SK-N-SH (cell line): ENCODE results near the gene OAS1. TPM values are rescaled to one million over a fixed set of nuclear protein-coding genes. Genes with fewer than 3 reads are reported as not detected.

Experiments used
- CTCF ChIA-PET: fragments of 300-600, 350-600 bp; formaldehyde crosslinking; extraction: SDS; loops from one replicate; lab custom pipeline; 2021; lab: Yijun Ruan, JAX
- POLR2A ChIA-PET: fragments of 350-600 bp; sonication (Branson Sonifier 250); formaldehyde crosslinking; extraction: SDS; loops from one replicate; lab custom pipeline; 2020; ENCODE audit warnings: antibody characterized with exemption, inconsistent platforms; lab: Yijun Ruan, JAX
- DNase-seq: peaks from one replicate; pipeline ENCODE4 v3.0.0; 2012
- H2AFZ ChIP-seq: fragments of 200-600 bp; sonication (generic); 2 replicates; pipeline ENCODE4 v1.8.1; 2016; ENCODE audit warnings: antibody characterized with exemption, mild to moderate bottlenecking, low read depth
- H3F3A ChIP-seq: fragments of 200-600 bp; sonication (generic); replicated peaks from 2 replicates; pipeline ENCODE3; 2016; ENCODE audit warnings: antibody characterized with exemption, mild to moderate bottlenecking; ENCODE audit not compliant: insufficient read depth
- H3K27ac ChIP-seq, 2 experiments: fragments of 200-500 bp in 1 of 2; fragments of 200-600 bp in 1 of 2; sonication (Bioruptor generic) in 1 of 2; sonication (generic), shearing (Covaris generic) in 1 of 2; 2 replicates each; pipeline versions ENCODE4 v1.5.1 to v1.6.1; 2014 to 2016; ENCODE audit warnings: low read depth in 2 of 2, inconsistent platforms in 1 of 2, low read length in 1 of 2, mild to moderate bottlenecking in 1 of 2, mixed read lengths in 1 of 2
- H3K27me3 ChIP-seq: fragments of 200-600 bp; sonication (generic), shearing (Covaris generic); 2 replicates; pipeline ENCODE4 v1.6.1; 2016; ENCODE audit warnings: mixed run types; ENCODE audit not compliant: insufficient read depth
- H3K36me3 ChIP-seq, 2 experiments: fragments of 200-500 bp in 1 of 2; fragments of 200-600 bp in 1 of 2; sonication (Bioruptor generic) in 1 of 2; sonication (generic) in 1 of 2; replicated peaks in 1 of 2; 2 replicates each; pipeline versions ENCODE3 to v1.5.1; 2014 to 2016; ENCODE audit warnings: low read length in 1 of 2, mild to moderate bottlenecking in 1 of 2; ENCODE audit not compliant: insufficient read depth in 2 of 2, control insufficient read depth in 1 of 2
- H3K4me1 ChIP-seq, 2 experiments: fragments of 200-500 bp in 1 of 2; fragments of 200-600 bp in 1 of 2; sonication (Bioruptor generic) in 1 of 2; sonication (generic), shearing (Covaris generic) in 1 of 2; 2 replicates each; pipeline versions ENCODE4 v1.5.1 to v1.6.1; 2014 to 2016; ENCODE audit warnings: low read depth in 1 of 2, low read length in 1 of 2, mixed run types in 1 of 2; ENCODE audit not compliant: insufficient read depth in 2 of 2, control insufficient read depth in 1 of 2
- H3K4me2 ChIP-seq: fragments of 200-600 bp; sonication (generic), shearing (Covaris generic); 2 replicates; pipeline ENCODE4 v1.6.1; 2017; ENCODE audit warnings: mixed run types
- H3K4me3 ChIP-seq, 2 experiments: fragments of 200-500 bp in 1 of 2; fragments of 200-600 bp in 1 of 2; sonication (Bioruptor generic) in 1 of 2; sonication (generic), shearing (Covaris generic) in 1 of 2; 2 replicates each; pipeline versions ENCODE4 v1.5.1 to v1.8.1; 2014 to 2016; ENCODE audit warnings: low read depth in 2 of 2, inconsistent platforms in 1 of 2, low read length in 1 of 2, mild to moderate bottlenecking in 1 of 2, mixed read lengths in 1 of 2, moderate library complexity in 1 of 2
- H3K79me2 ChIP-seq: fragments of 200-600 bp; sonication (generic); 2 replicates; pipeline ENCODE4 v1.8.1; 2017; ENCODE audit warnings: mild to moderate bottlenecking; ENCODE audit not compliant: insufficient read depth
- H3K9ac ChIP-seq: fragments of 200-600 bp; sonication (generic); 2 replicates; pipeline ENCODE4 v1.6.1; 2017; ENCODE audit warnings: mixed run types
- H3K9me2 ChIP-seq: fragments of 200-600 bp; sonication (generic); 2 replicates; pipeline ENCODE4 v1.6.1; 2017; ENCODE audit warnings: mixed run types
- H3K9me3 ChIP-seq: fragments of 200-600 bp; sonication (generic); 2 replicates; pipeline ENCODE4 v1.6.1; 2017; ENCODE audit warnings: mixed run types, mild to moderate bottlenecking, moderate library complexity
- H4K20me1 ChIP-seq: fragments of 200-600 bp; sonication (generic); 2 replicates; pipeline ENCODE4 v1.6.1; 2017; ENCODE audit warnings: mild to moderate bottlenecking, mixed run types; ENCODE audit not compliant: insufficient read depth
- CTCF ChIP-seq: fragments of 200-600 bp; sonication (generic); IDR thresholded peaks from 2 replicates; pipeline ENCODE4 v1.6.1; 2017; ENCODE audit warnings: antibody characterized with exemption, mild to moderate bottlenecking, moderate library complexity
- ELF1 ChIP-seq: IDR thresholded peaks from 2 replicates; pipeline ENCODE4 v1.4.0; 2012
- FOXJ3 ChIP-seq: sonication (generic); formaldehyde crosslinking; IDR thresholded peaks from 2 replicates; pipeline ENCODE4 v1.5.1; 2020; ENCODE audit warnings: mild to moderate bottlenecking, missing genetic modification reagents
- GATA2 ChIP-seq: sonication (generic); formaldehyde crosslinking; IDR thresholded peaks from 2 replicates; pipeline ENCODE4 v1.5.0; 2020; ENCODE audit warnings: mild to moderate bottlenecking, missing genetic modification reagents
- JUND ChIP-seq: IDR thresholded peaks from 2 replicates; pipeline ENCODE4 v1.4.0; 2012
- MAX ChIP-seq: IDR thresholded peaks from 2 replicates; pipeline ENCODE4 v1.4.0; 2012; ENCODE audit warnings: low read depth
- NRF1 ChIP-seq: IDR thresholded peaks from 2 replicates; pipeline ENCODE4 v1.6.1; 2012; ENCODE audit warnings: low read depth, mild to moderate bottlenecking, low read length
- POLR2AphosphoS5 ChIP-seq: IDR thresholded peaks from 2 replicates; pipeline ENCODE4 v1.6.1; 2012; ENCODE audit warnings: low read depth, low read length
- RFX5 ChIP-seq: IDR thresholded peaks from 2 replicates; pipeline ENCODE4 v1.6.1; 2012; ENCODE audit warnings: mild to moderate bottlenecking, improper control_type of control experiment, low read length
- SIN3A ChIP-seq: IDR thresholded peaks from 2 replicates; pipeline ENCODE4 v1.6.1; 2012; ENCODE audit warnings: low read depth, mild to moderate bottlenecking, low read length, moderate library complexity, borderline replicate concordance
- TEAD4 ChIP-seq: IDR thresholded peaks from 2 replicates; pipeline ENCODE4 v1.4.0; 2012; ENCODE audit warnings: mild to moderate bottlenecking, borderline replicate concordance; ENCODE audit not compliant: insufficient read depth
- WGBS: methylation state at CpG from one replicate; pipeline ENCODE4 v1.1.6; 2017; ENCODE audit warnings: low lambda C conversion rate; 5-methylcytosine and 5-hydroxymethylcytosine counted together
- polyA plus RNA-seq, 3 experiments: library from polyadenylated mRNA; depleted of rRNA; stranded (reverse); fragments of >200 nt; gene quantifications; 2 replicates each; pipeline ENCODE4 v1.2.3, GENCODE V29; 2012

The OAS1 gene
- polyA plus RNA-seq, 1 of the 3 experiments (the other 2 are of a cell fraction), result 1.1 TPM

GRCh38 chr12:112881602-112882001, 25.2 kb upstream of the OAS1 start:
- no peak overlapping the region for H3K9ac ChIP-seq
- peaks cover 0 to 4% of the 10 kb centered on the region in 2 experiments for H3K36me3 ChIP-seq
- H3F3A ChIP-seq, result no peaks in the 10 kb centered on the region
- H3K4me3 ChIP-seq, result no peak overlapping the region
- ChIA-PET POLR2A (no interaction called here), CTCF (interaction anchor here (0.8 kb wide), 1 partner anchor 58 kb away, joined by 3 read pairs; no protein-coding TSS in a partner anchor)
- DNase-seq, result no peak
- H3K9me3 ChIP-seq, result no peaks in the 10 kb centered on the region
- H3K79me2 ChIP-seq, result no peaks in the 10 kb centered on the region
- no peaks in the 10 kb centered on the region for H3K27me3 ChIP-seq
- no peaks in the 10 kb centered on the region for H3K9me2 ChIP-seq
- no peak overlapping the region; a peak in 1 of 4 replicates for H3K27ac ChIP-seq
- TF ChIP-seq MAX (no peak), GATA2 (CRISPR knock-in tag) (no peak), TEAD4 (no peak), NRF1 (no peak), ELF1 (no peak)
- H3K4me2 ChIP-seq, result no peak overlapping the region
- no peaks in the 10 kb centered on the region for H4K20me1 ChIP-seq
- H3K4me1 ChIP-seq, result peaks cover 0 to 15% of the 10 kb centered on the region in 2 experiments; a peak in 1 of 4 replicates
- no peak overlapping the region for H2AFZ ChIP-seq
- 29% methylated on average over 3 of the region's 6 CpGs for WGBS

- TF ChIP-seq CTCF (no peak), GATA2 (CRISPR knock-in tag) (no peak), RFX5 (no peak), MAX (no peak), NRF1 (no peak), FOXJ3 (CRISPR knock-in tag) (no peak)
- H3K4me2 ChIP-seq, result no peak overlapping the region
- H3K36me3 ChIP-seq, result peaks cover 0 to 5% of the 10 kb centered on the region in 2 experiments
- 38% methylated on average over 2 of the region's 2 CpGs for WGBS
- H3K9ac ChIP-seq, result no peak overlapping the region
- H3K4me1 ChIP-seq, result peaks cover 0 to 25% of the 10 kb centered on the region in 2 experiments; a peak in 1 of 4 replicates
- no peaks in the 10 kb centered on the region for H3F3A ChIP-seq
- no peak overlapping the region for H3K4me3 ChIP-seq
- H3K9me3 ChIP-seq, result no peaks in the 10 kb centered on the region
- H3K27ac ChIP-seq, result no peak overlapping the region
- no peak overlapping the region for H2AFZ ChIP-seq
- no peaks in the 10 kb centered on the region for H3K27me3 ChIP-seq
- DNase-seq, result no peak
- POLR2A ChIA-PET, result no interaction called here
- H3K79me2 ChIP-seq, result no peaks in the 10 kb centered on the region
- H4K20me1 ChIP-seq, result no peaks in the 10 kb centered on the region
- no peaks in the 10 kb centered on the region for H3K9me2 ChIP-seq
- CTCF ChIA-PET, result no interaction called here
These were observed 21.5 kb upstream of the OAS1 start for GRCh38 chr12:112885236-112885635.

GRCh38 chr12:112887550-112887949, 19.2 kb upstream of the OAS1 start:
- WGBS, result 44% methylated on average over 2 of the region's 2 CpGs
- peak overlapping the region in 1 of 2 experiments; percentile 60; a peak in 2 of 4 replicates for H3K27ac ChIP-seq
- CTCF ChIA-PET, result no interaction called here
- no peak overlapping the region for H3K4me3 ChIP-seq
- no peak overlapping the region for H3K4me2 ChIP-seq
- H3K36me3 ChIP-seq, result peaks cover 0 to 5% of the 10 kb centered on the region in 2 experiments
- no peaks in the 10 kb centered on the region for H4K20me1 ChIP-seq
- no peaks in the 10 kb centered on the region for H3F3A ChIP-seq
- no peaks in the 10 kb centered on the region for H3K79me2 ChIP-seq
- no peaks in the 10 kb centered on the region for H3K27me3 ChIP-seq
- no peak for TF ChIP-seq GATA2 (CRISPR knock-in tag)
- TF ChIP-seq TEAD4, result no peak
- no peak for TF ChIP-seq JUND
- TF ChIP-seq FOXJ3 (CRISPR knock-in tag), result no peak
- no peak for TF ChIP-seq POLR2AphosphoS5
- TF ChIP-seq SIN3A, result no peak
- H3K9me3 ChIP-seq, result no peaks in the 10 kb centered on the region
- H2AFZ ChIP-seq, result no peak overlapping the region
- H3K9ac ChIP-seq, result no peak overlapping the region
- peaks cover 0 to 37% of the 10 kb centered on the region in 2 experiments; a peak in 2 of 4 replicates for H3K4me1 ChIP-seq
- POLR2A ChIA-PET, result no interaction called here
- no peak for DNase-seq
- H3K9me2 ChIP-seq, result no peaks in the 10 kb centered on the region
